NCI-H187 (cell line): ENCODE data around the gene KLK1.

Experiments used
- DNase-seq, 2 experiments: peaks; one replicate each; lab custom pipeline; 2025; lab: John Stamatoyannopoulos, UW

KLK1 gene

GRCh38 chr19:50823389-50824042 lies at the start of gene KLK1:
KLK1 (minus strand) TSS chr19:50823787; CDS start chr19:50823748, 39 bp downstream.
- DNase-seq: no peak

GRCh38 chr19:50873056-50873455 lies 49.5 kb upstream of the KLK1 start, which contains the start of gene KLK2:
KLK2 (plus strand) TSS chr19:50873439; CDS start chr19:50873474, 35 bp downstream.
- DNase-seq: no peak

- DNase-seq: no peak
These were observed 47.0 kb upstream of the KLK1 start for GRCh38 chr19:50870417-50871089.

DNA sequence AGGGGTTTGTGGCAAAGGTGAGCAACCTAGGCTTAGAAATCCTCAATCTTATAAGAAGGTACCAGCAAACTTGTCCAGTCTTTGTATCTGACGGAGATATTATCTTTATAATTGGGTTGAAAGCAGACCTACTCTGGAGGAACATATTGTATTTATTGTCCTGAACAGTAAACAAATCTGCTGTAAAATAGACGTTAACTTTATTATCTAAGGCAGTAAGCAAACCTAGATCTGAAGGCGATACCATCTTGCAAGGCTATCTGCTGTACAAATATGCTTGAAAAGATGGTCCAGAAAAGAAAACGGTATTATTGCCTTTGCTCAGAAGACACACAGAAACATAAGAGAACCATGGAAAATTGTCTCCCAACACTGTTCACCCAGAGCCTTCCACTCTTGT lies 45.9 kb upstream of the KLK1 start:
- no peak for DNase-seq

GRCh38 chr19:50861496-50862286 lies 38.1 kb upstream of the KLK1 start:
- no peak for DNase-seq

DNA sequence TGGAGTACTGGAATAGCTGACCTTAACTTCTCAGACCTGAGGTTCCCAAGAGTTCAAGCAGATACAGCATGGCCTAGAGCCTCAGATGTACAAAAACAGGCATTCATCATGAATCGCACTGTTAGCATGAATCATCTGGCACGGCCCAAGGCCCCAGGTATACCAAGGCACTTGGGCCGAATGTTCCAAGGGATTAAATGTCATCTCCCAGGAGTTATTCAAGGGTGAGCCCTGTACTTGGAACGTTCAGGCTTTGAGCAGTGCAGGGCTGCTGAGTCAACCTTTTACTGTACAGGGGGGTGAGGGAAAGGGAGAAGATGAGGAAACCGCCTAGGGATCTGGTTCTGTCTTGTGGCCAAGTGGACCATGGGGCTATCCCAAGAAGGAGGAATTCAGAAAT lies 37.4 kb upstream of the KLK1 start:
- no peak for DNase-seq

GRCh38 chr19:50859849-50860248 lies 36.3 kb upstream of the KLK1 start:
- no peak for DNase-seq

DNA sequence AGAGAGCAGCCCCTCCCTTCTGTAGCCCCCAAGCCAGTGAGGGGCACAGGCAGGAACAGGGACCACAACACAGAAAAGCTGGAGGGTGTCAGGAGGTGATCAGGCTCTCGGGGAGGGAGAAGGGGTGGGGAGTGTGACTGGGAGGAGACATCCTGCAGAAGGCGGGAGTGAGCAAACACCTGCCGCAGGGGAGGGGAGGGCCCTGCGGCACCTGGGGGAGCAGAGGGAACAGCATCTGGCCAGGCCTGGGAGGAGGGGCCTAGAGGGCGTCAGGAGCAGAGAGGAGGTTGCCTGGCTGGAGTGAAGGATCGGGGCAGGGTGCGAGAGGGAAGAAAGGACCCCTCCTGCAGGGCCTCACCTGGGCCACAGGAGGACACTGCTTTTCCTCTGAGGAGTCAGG lies 35.3 kb upstream of the KLK1 start:
- DNase-seq: peak; percentile 36 to 51

DNA sequence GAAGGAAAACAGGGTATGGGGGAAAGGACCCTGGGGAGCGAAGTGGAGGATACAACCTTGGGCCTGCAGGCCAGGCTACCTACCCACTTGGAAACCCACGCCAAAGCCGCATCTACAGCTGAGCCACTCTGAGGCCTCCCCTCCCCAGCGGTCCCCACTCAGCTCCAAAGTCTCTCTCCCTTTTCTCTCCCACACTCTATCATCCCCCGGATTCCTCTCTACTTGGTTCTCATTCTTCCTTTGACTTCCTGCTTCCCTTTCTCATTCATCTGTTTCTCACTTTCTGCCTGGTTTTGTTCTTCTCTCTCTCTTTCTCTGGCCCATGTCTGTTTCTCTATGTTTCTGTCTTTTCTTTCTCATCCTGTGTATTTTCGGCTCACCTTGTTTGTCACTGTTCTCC lies 33.8 kb upstream of the KLK1 start:
- no peak for DNase-seq

- no peak for DNase-seq
These were observed 31.2 kb upstream of the KLK1 start, which contains the start of gene KLK3 for GRCh38 chr19:50854636-50855410. KLK3 (plus strand) TSS chr19:50854915; CDS start chr19:50854956, 41 bp downstream.

- no peak for DNase-seq
These were observed 28.0 kb upstream of the KLK1 start for GRCh38 chr19:50851620-50852019.

DNA sequence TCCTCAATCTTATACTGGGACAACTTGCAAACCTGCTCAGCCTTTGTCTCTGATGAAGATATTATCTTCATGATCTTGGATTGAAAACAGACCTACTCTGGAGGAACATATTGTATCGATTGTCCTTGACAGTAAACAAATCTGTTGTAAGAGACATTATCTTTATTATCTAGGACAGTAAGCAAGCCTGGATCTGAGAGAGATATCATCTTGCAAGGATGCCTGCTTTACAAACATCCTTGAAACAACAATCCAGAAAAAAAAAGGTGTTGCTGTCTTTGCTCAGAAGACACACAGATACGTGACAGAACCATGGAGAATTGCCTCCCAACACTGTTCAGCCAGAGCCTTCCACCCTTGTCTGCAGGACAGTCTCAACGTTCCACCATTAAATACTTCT lies 27.2 kb upstream of the KLK1 start:
- no peak for DNase-seq

DNA sequence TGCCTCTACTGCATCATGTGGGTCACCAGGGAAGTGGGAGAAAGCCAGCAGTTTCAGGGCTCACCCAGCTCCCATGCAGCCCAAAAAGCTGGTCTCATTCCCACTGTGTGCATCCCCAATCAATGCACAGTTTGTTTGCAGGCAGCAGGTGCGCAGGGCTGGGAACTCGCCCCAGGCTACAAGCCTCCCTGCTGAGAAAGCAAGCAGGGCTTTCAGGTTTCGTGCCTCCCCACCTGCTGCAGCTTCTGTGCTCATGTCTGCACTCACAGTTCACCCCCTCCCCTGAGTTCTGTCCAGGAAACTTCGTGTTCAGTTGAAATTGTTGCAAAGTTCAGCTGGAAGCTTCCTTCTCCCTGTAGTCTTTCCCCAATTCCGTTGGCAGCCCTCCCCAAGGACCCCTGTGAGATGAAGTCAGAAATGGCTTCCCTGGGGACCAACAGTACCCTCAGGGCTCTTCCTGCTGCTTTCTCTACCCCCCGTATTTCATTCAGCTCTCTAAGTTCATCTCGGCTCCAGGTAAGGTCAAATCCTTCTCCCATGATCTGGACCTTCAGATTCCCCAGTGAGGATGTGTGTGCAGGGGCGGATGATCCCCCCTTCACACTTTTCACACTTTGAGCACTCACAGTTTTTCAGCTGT lies 20.8 kb upstream of the KLK1 start:
- no peak for DNase-seq

DNA sequence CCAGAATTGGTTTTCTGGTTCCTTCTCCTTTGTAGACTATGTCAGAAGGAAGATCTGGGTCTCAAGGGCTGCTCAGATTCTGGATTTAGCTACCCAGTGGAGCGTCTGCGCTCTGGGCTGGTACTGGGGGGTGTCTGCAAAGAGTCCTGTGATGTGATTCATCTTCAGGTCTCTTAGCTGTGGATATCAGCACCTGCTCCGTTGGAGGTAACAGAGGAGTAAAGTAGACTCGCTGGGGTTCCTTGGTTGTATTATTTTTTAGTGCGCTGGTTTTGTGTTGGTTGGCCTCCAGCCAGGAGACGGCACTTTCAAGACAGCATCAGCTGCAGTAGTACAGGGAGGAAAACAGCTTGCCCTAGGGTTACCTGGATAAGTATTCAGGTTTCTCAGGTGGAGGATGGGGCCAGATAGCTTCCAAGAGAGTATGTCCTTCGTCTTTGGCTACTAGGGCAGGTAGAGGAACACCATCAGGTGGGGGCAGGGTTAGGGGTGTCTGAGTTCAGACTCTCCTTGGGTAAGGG lies 20.2 kb upstream of the KLK1 start:
- DNase-seq: no peak

DNA sequence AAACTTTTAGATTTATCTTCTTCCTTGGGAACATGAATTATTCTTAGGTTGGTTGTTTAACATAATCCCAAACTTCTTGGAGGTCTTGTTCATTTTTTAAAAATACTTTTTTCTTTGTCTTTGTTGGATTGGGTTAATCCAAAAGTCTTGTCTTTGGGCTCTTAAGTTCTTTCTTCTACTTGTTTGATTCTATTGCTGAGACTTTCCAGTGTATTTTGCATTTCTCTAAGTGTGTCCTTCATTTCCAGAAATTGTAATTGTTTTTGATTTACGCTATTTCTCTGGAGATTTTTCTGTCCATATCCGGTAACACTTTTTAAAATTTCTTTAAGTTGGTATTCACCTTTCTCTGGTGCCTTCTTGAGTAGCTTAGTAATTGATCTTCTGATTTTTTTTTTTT lies 19.6 kb upstream of the KLK1 start:
- no peak for DNase-seq

DNA sequence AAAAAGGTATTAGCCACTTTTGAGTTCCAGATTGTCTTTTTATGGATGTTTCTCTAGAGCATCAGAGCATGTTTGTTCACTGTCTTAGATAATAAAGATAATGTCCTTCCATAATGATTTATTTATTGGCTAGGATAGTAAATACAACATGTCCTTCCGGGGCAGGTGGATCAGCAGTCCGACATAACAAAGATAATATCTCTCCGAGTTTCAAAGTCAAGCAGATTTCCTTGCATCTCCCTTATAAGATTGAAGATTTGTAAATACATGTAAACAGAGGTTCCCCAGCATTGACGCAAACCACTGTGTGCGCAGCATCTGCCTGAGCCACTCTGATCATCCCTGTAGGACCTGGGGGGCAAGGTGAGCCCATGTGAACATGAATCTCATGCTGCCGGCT lies 18.5 kb upstream of the KLK1 start:
- DNase-seq: no peak

- no peak for DNase-seq
These were observed 16.4 kb upstream of the KLK1 start for GRCh38 chr19:50839712-50840655.

- no peak for DNase-seq
These were observed 14.7 kb upstream of the KLK1 start for GRCh38 chr19:50838239-50838638.

DNA sequence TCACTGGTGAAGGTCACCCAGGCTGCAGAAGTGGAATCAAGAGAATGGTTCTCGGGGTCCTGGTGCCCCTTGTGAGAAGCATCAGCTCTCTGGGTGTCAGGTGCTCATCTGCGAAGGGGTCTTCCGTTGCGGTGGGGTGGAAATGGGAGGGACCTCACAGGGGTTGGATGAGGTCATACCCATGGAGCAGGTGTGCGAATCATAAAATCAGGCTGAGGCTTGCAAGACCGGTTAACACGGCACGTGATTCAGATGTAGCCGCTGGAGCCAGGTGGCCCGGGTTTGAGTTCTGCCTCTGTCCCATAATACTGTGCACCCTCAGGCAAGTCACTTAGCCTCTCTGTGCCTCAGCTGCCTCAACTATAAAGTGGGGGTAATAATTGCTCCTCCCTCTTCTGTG lies 13.7 kb upstream of the KLK1 start:
- no peak for DNase-seq

DNA sequence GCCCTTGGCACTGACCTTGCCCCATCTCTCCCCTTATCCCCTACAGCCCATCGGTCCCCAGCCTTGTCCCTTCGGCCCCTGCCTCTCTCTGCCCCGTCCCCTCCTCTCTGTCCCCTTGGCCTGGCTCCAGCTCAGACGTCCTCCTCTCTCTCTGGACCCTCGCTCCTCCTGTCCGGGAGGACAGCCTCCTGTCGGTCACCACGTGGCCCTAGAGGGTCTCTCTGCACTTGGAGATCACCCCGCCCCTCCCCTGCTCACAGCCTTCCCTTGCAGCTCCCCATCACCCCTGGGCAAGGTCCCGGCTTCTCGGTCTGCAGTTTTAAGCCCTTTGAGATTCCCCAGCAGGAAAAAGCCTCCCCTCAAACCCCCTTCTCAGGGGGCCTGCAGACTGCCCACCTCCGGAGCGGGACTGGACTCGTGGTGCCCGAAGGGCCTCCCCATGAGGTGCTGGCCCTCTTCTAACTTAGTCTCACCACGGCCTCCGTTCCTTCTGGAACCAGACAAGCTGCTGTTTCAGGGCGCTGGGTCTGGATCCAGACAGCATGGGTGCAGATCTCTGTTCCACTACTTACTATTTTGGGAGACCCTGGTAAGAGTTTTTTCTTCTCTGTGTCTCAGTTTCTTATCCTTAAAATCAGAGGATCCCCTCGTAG lies 13.1 kb upstream of the KLK1 start:
- no peak for DNase-seq
